Fibroblast of lung (primary cell): ENCODE measurements around the gene PARP6. TPM values are rescaled to one million over a fixed set of nuclear protein-coding genes. Genes with fewer than 3 reads are reported as not detected.
A peak's percentile ranks its signal among the peaks of the same experiment; 100 is the strongest.

Experiments used
- DNase-seq, 2 donors: peaks; one replicate each; pipeline versions ENCODE4 v3.0.0 to v3.0.0-alpha.2; 2010; ENCODE audit warnings: low read depth in 2 of 2
- H2AFZ ChIP-seq: 2 replicates; pipeline ENCODE4 v1.5.1; 2012; ENCODE audit warnings: low read length, control low read depth, inconsistent platforms
- H3K27ac ChIP-seq: 2 replicates; pipeline ENCODE4 v1.5.1; 2011; ENCODE audit warnings: low read length, control low read depth; ENCODE audit not compliant: insufficient read depth
- H3K27me3 ChIP-seq: 2 replicates; pipeline ENCODE4 v1.5.1; 2011; ENCODE audit warnings: mild to moderate bottlenecking, low read length; ENCODE audit not compliant: control insufficient read depth, insufficient read depth
- H3K36me3 ChIP-seq: 2 replicates; pipeline ENCODE4 v1.5.1; 2011; ENCODE audit warnings: low read length; ENCODE audit not compliant: control insufficient read depth, insufficient read depth
- H3K4me1 ChIP-seq: 2 replicates; pipeline ENCODE4 v1.5.1; 2011; ENCODE audit warnings: low read length; ENCODE audit not compliant: control insufficient read depth, insufficient read depth; ENCODE audit errors: extremely low read depth
- H3K4me2 ChIP-seq: 2 replicates; pipeline ENCODE4 v1.5.1; 2011; ENCODE audit warnings: low read length, control low read depth; ENCODE audit not compliant: insufficient read depth; ENCODE audit errors: extremely low read depth
- H3K4me3 ChIP-seq, 4 experiments: fragments of 200-600 bp in 1 of 4; sonication (generic) in 1 of 4; replicated peaks in 1 of 4; 2 replicates each; pipeline ENCODE4 v1.5.1; 2011 to 2016; ENCODE audit warnings: low read length in 4 of 4, low read depth in 3 of 4, mild to moderate bottlenecking in 3 of 4, control low read depth in 2 of 4, inconsistent platforms in 1 of 4, mixed read lengths in 1 of 4; ENCODE audit not compliant: insufficient read depth in 1 of 4; ENCODE audit errors: control extremely low read depth in 1 of 4
- H3K79me2 ChIP-seq: 2 replicates; pipeline ENCODE4 v1.5.1; 2012; ENCODE audit warnings: mild to moderate bottlenecking, low read length, inconsistent platforms; ENCODE audit not compliant: control insufficient read depth, insufficient read depth
- H3K9ac ChIP-seq: 2 replicates; pipeline ENCODE4 v1.5.1; 2011; ENCODE audit warnings: mild to moderate bottlenecking, low read length, control low read depth; ENCODE audit not compliant: insufficient read depth
- H3K9me3 ChIP-seq: 2 replicates; pipeline ENCODE4 v1.5.1; 2012; ENCODE audit warnings: low read depth, low read length; ENCODE audit not compliant: control insufficient read depth, insufficient read depth
- H4K20me1 ChIP-seq: 2 replicates; pipeline ENCODE4 v1.5.1; 2011; ENCODE audit warnings: low read length; ENCODE audit not compliant: control insufficient read depth, insufficient read depth; ENCODE audit errors: extremely low read depth
- CTCF ChIP-seq, 2 donors: IDR thresholded peaks in 1 of 2; conservative IDR thresholded peaks in 1 of 2; 1 replicate in 1 of 2; 2 replicates in 1 of 2; pipeline ENCODE4 v1.5.1; 2011 to 2012; ENCODE audit warnings: low read length in 2 of 2, control low read depth in 1 of 2, inconsistent platforms in 1 of 2, low read depth in 1 of 2, mild to moderate bottlenecking in 1 of 2
- EZH2 ChIP-seq: IDR thresholded peaks from 2 replicates; pipeline ENCODE4 v1.5.1; 2012; ENCODE audit warnings: low read length, control low read depth, mild to moderate bottlenecking; ENCODE audit errors: missing control alignments
- polyA plus RNA-seq, 2 donors: library from polyadenylated mRNA; depleted of rRNA in 1 of 2; stranded (reverse) in 1 of 2; unstranded in 1 of 2; fragments of >200 nt; gene quantifications; 2 replicates each; pipeline ENCODE4 v1.2.1, GENCODE V29; 2011 to 2012; ENCODE audit warnings: missing spikeins in 1 of 2
- total RNA-seq: library from RNA; depleted of rRNA; stranded (reverse); fragments of >200 nt; gene quantifications from 2 replicates; pipeline ENCODE4 v1.2.1, GENCODE V29; 2014

PARP6 gene
- total and polyA plus RNA-seq, 2 donors (not counting 1 experiment from before 2014, with no cell fraction given) = 27.4 to 37.7 TPM

- DNase-seq = peak; percentile 12 to 34
These were observed 13.7 kb upstream of the PARP6 start for GRCh38 chr15:72285927-72286516.

GRCh38 chr15:72285402-72285801 is 13.0 kb upstream of the PARP6 start:
- Histone ChIP-seq H3K4me1 (no peaks in the 10 kb centered on the region), H3K9ac (no peak overlapping the region), H3K27me3 (no peaks in the 10 kb centered on the region), H3K27ac (no peak overlapping the region), H2AFZ (no peak overlapping the region), H3K4me2 (no peak overlapping the region), H3K9me3 (no peaks in the 10 kb centered on the region), H3K79me2 (no peaks in the 10 kb centered on the region), H4K20me1 (no peaks in the 10 kb centered on the region), H3K4me3 (no peak overlapping the region), H3K36me3 (no peaks in the 10 kb centered on the region)
- TF ChIP-seq EZH2 = no peak
- TF ChIP-seq CTCF (conservative IDR thresholded peaks at IDR 0.05 in 1 of 2, IDR thresholded peaks at IDR 0.05 in 1 of 2; ENCODE audit: low read depth in 1 of 2, low read length in 2 of 2) = no peak
- no peak for DNase-seq

More at GRCh38 chr15:72285927-72286516, 13.7 kb upstream of the PARP6 start:
- no peak overlapping the region for H3K27ac ChIP-seq
- TF ChIP-seq CTCF (conservative IDR thresholded peaks at IDR 0.05 in 1 of 2, IDR thresholded peaks at IDR 0.05 in 1 of 2; ENCODE audit: low read depth in 1 of 2, low read length in 2 of 2) = peak; percentile 38 to 57
- TF ChIP-seq EZH2 = no peak
- no peak overlapping the region for H3K4me2 ChIP-seq
- H3K4me3 ChIP-seq = no peak overlapping the region
- no peaks in the 10 kb centered on the region for H3K27me3 ChIP-seq
- H4K20me1 ChIP-seq = no peaks in the 10 kb centered on the region
- H3K79me2 ChIP-seq = no peaks in the 10 kb centered on the region
- H3K4me1 ChIP-seq = no peaks in the 10 kb centered on the region
- no peak overlapping the region for H2AFZ ChIP-seq
- no peak overlapping the region for H3K9ac ChIP-seq
- H3K9me3 ChIP-seq = no peaks in the 10 kb centered on the region
- no peaks in the 10 kb centered on the region for H3K36me3 ChIP-seq

- Histone ChIP-seq H3K9me3 (no peaks in the 10 kb centered on the region), H3K36me3 (no peaks in the 10 kb centered on the region), H3K4me1 (no peaks in the 10 kb centered on the region), H3K79me2 (no peaks in the 10 kb centered on the region), H2AFZ (no peak overlapping the region), H3K27me3 (no peaks in the 10 kb centered on the region), H3K4me3 (no peak overlapping the region), H3K4me2 (no peak overlapping the region), H4K20me1 (no peaks in the 10 kb centered on the region), H3K9ac (no peak overlapping the region), H3K27ac (no peak overlapping the region)
- TF ChIP-seq EZH2 = no peak
- no peak for TF ChIP-seq CTCF (conservative IDR thresholded peaks at IDR 0.05 in 1 of 2, IDR thresholded peaks at IDR 0.05 in 1 of 2; ENCODE audit: low read depth in 1 of 2, low read length in 2 of 2)
- no peak for DNase-seq
These were observed 12.4 kb upstream of the PARP6 start for GRCh38 chr15:72284781-72285180.
